ENCODE data around the gene ZNF469. TPM values are rescaled to one million over a fixed set of nuclear protein-coding genes. Genes with fewer than 3 reads are reported as not detected.
"Not testable (repeated sequence)": the region's sequence is repeated elsewhere in the genome, so short reads cannot be mapped to it uniquely, and the experiment has no call there.

The ZNF469 gene
- total RNA-seq, 1 donor from 2014 or later = 1.5 TPM

DNA sequence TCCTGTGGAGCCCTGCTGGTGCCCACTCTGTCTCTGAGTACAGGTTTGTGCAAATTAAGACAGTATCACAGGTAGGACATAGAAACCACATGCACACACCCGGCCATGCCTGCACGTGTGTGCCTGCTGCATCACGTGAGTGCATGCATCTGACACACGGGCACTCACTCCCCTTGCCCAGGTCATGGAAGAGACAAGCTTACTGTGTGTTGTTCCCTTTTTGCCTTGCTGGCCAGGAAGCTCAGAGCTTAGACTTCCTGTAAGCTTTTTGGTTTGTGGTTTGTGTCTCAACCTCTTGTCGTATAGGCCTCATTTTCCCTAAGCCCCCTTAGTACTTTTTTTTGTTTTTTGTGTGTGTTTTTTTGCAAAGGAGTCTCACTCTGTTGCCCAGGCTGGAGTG lies 25.0 kb downstream of the ZNF469 start:
- DNase-seq (ENCODE audit: low read depth) = no peak

DNA sequence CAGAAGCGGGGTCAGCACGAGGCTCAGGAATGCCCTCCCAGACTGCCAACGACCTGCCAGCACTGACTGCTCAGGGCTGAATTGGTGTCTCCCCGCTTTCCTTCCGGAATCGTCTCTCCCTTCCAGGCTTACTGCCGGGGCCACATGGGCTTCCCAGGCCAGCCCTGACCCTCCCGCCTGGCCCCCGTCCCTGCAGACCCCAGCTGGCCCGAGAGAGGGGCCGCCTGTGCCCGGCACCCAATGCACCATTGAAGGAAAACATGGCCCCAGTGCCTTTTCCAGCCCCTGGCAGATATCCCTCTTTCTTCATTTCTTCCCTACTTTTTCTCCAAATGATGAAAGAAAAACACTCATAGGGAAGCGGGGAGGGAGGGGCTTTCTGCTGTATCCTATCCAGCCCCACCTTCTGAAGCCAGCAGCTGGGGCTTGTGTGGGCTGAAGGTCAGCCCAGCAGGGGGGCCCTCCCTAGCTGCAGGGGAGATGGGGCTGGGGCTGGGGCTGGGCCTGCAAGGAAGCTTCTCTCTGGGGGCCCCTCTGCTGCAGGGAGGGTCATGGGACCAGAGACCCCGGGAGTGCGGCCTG lies 25.9 kb downstream of the ZNF469 start:
- DNase-seq (ENCODE audit: low read depth) = no peak

DNA sequence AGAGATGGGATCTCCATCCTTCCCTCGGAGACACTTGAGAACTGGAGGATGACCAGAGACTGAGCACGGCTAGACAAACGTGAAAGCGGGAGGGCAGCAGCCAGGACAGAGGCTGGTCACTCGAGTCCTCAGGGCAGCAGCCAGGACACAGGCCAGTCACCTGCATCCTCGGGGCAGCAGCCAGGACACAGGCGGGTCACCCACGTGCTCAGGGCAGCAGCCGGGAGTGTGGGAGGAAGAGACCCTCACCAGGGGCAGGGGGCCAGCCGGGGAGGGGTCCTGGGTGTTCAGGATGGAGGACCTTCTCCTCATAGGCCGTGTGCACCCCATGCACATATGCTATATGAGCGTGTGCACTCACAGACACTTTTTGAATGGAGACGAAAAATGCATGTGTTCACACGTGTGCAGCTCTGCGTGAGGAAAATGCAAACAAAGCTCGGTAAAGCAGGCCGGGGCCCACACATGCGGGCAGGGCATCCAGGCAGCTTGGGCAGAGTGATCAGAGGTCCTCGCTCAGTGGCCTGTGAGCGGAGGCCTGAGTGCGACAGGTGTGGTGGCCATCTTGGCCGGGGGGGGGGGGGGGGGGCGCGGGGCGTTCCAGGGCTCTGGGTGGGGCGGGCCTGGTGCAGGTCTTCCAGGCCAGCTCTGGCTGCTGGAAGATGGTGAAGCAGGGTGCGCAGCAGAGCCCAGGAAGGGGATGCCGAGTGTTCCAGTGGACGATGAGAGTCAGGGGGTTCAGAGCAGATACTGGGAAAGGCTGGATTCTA lies 26.7 kb downstream of the ZNF469 start:
- no peak for DNase-seq (ENCODE audit: low read depth)

DNA sequence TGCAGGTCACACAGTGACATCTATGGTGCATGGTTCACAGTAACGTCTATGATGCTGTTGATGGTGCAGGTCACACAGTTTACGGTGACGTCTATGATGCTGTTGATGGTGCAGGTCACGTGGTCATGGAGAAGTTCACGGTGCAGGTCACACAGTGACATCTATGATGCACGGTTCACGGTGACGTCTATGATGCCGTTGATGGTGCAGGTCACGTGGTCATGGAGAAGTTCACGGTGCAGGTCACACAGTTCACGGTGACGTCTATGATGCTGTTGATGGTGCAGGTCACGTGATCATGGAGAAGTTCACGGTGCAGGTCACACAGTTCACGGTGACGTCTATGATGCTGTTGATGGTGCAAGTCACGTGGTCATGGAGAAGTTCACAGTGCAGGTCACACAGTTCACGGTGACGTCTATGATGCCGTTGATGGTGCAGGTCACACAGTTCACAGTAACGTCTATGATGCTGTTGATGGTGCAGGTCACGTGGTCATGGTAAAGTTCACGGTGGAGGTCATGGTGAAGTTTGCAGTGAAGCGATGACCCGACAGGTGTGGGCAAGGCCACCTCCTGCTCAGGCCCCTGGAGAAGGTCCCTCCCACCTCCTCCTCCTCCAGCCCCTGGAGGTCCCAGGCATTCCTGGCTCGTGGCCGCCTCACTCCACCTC lies 27.7 kb downstream of the ZNF469 start:
- DNase-seq (ENCODE audit: low read depth) = not testable (repeated sequence)

DNA sequence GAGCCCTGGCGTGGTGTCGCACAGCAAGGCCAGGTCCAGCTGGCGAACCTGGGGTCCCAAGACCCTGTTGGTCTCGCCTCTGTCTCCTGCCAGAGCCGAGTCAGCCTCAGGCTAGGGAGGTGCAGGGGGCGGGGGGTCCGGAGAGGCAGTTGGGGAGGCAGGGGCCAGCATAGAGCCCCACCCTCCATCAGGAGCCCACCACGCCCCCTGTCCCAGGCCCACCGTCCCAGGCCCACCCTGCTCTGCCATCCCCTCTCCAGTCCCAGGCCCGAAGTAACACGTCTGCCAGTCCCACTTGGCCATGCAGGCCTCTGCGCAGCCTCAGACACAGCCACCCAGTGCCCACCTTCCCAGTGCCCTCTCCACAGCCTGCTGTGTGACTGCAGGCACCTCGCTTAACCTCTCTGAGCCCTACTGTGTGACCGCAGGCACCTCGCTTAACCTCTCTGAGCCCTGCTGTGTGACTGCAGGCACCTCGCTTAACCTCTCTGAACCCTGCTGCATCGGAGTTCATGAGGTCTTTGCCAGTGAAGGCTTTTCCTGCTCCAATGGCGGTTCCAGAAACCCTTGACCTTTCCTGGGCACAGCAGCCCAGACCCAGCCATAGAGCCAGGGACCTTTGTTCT lies 29.3 kb downstream of the ZNF469 start:
- DNase-seq (ENCODE audit: low read depth) = no peak

DNA sequence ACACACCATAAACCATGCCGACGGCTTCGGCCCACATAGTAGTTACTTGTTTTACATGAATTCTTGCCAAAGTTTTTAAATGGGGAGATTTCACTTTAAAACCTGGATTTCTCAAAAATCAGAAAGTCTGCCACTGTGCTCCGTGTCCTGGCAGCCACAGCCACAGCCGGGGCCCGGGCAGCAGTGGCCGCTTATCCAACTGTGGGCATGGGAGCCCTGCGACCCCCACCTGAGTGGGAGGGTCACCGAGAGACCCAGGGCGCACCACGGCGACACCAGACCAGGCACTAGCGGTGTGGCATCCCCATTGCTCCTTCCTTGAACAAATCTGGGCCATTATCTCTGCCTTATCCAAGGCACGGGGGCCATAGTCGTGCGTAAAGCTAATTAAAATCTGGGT lies 30.0 kb downstream of the ZNF469 start:
- DNase-seq (ENCODE audit: low read depth) = no peak

DNA sequence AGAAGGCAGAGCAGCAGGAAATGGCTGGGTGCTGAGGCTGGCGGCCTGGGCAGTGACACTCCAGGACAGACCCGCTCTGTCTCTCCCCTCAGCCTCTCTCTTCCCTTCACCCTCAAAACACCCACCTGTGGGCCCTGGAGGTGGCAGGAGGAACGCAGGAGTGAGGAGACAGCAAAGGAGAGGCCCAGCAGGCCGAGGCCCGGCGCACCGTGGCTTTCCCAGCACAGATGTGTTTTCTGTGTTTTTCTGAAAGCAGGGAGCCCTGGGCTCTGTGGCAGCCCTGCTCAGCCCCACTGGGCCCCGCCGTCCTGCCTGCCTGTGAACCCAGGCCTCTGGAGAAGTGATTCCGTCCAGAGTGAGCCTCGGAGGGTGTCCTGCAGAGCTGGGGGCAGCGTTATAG lies 30.5 kb downstream of the ZNF469 start:
- no peak for DNase-seq (ENCODE audit: low read depth)

DNA sequence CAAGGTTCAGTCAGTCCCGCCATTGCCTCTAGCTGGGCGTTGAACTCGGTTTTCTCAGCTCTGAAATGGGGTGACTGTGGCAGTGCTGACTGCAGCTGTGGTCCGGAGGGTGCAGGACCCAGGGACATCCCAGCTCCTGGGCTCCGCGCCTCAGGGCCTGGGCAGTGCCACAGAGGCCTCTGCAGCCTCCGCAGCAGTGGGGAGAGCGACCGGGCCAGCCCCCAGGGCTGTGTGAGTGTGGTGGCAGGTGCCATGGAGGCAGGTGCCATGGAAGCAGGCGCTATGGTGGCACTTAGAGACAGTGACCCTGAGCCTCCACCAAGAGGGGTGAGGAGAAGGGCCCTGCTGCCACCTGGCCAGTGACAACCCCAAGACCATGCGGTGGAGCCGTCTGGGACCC lies 30.9 kb downstream of the ZNF469 start:
- DNase-seq (ENCODE audit: low read depth) = no peak

DNA sequence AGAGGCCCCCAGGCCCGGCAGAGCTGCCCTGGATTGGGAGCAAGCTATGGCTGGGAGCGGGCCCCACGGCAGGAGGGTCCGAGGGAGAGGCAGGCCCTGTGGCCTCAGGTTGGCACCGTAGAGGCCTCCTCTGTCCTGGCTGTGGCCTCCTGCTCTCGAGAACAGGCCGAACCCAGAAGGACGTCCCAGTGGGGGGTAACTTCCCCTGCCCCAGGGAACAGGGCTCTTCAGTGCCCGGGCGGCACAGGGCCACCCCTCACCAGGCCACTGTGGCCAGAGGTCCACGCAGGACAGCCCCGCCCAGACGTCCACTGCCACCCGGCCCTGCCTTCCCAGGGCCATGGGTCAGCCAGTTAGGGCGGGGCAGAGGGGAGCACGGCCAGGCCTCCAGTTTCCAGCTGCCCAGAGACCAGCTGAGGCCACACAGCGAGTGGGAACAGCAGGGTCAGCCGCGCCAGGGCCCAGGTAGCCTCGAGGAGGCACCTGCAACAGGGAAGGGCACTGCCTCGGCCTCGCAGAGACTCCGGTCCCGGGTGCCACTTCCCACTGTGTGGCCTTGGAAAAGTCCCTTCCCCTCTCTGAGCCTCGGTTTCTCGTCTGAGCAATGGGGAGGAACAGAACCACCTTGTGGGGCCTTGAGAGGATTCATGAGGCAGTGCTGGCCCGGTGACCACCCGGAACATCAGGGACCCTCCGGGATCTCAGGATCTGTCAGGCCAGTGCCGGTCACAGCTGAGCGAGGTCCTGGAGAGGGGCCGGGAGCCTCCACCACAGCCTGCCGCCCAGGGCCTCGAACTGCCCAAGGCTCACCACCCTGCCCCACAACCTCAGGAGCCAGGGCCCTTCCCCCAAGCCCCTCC lies 32.0 kb downstream of the ZNF469 start:
- no peak for DNase-seq (ENCODE audit: low read depth)

DNA sequence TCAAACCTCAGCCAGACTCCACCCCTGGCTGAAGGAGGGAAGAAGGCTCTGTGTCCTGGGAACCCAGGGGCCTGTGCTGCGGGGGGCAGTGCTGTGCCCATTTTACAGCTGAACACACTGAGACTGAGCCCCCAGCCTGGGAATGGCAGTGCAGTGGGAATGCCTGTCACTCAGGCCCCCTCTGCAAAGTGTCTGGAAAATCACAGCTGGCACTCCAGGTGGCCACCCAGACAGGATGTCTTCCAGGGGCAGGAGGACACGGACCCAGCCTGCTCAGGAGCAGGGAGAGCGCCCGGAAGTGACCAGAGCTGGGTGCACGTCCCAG lies 32.6 kb downstream of the ZNF469 start:
- no peak for DNase-seq (ENCODE audit: low read depth)

DNA sequence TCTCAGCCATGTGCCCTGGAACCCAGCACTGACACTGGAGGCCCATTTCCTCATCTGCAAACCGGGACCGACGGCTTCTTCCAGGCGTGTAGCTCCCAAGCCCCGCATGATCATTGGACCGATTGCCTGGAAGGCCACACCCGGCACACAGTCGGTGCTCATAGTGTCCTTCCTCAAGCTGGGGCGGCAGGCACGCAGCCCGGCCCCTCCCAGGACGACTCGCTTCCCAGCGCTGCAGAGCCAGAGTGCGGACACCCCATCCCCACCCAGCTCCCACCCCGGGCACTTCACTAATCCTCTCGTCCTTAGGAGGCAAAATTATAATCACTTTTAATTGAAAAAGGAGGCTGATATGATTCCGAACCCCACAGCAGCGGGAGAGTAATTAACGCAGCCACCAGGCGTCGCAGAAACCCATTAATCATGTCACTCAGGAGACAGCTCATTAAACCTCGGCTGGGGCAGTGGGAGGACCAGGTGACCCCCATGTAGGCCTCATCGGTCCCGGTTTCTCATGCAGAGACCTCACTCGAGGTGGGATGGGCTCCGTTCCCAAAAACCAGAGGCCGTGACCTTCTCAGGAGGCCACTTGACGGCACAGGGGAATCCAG lies 33.1 kb downstream of the ZNF469 start:
- DNase-seq (ENCODE audit: low read depth) = no peak

DNA sequence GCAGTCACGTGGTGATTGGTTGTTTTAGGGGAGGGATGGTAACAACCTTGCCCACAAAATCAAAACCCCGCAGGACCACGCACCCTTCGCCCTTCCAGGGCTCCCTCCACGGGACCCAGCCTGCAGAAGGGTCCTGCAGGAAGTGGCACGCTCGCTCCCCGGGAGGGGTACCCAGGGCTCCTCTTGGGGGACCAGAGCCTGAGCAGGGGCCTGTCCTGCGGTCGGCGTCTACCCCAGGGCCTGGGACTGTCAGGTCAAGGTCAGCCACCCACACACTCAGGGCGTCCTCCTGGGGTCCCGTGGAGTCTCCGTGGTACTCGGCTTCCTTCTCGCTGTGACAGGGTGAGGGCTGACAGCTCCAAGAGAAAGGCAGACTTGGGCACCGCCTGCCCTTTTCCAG lies 33.9 kb downstream of the ZNF469 start:
- no peak for DNase-seq (ENCODE audit: low read depth)

DNA sequence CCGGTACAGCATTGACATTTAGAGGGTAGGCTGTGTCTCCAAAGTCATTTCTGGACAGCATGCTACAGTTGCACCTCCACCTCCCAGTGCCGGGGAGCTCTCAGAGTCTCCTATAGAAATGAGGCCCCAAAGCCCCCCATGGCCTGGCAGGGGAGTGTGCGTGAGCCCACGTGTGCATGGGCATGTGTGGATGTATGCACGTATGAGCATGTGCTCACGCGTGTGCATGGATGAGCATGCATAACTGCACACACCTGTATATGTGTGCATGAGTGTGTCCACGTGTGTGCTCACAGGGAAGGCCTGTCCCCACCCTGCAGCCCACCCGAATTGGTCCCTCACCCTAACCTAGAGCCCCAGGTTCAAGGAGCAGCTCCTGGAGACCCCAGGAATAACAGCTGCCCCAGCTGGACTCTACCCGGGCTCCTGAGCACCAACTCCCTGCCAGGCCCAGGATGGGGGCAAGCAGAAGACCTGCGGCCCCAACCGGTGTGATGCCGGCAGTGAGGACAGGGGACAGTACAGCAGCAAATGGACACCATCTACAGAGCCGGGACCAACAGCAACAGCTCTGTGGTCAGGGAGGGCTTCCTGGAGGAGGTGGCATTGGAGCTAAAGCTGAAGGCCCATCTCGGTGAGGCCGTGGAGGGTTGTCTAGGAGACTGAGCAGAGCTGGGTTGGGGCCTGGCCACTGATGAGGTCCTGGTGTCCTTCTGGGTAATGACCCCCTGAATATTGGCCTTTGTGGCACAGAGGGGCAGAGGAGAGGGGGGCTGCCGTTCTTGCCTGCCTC lies 35.1 kb downstream of the ZNF469 start:
- no peak for DNase-seq (ENCODE audit: low read depth)

DNA sequence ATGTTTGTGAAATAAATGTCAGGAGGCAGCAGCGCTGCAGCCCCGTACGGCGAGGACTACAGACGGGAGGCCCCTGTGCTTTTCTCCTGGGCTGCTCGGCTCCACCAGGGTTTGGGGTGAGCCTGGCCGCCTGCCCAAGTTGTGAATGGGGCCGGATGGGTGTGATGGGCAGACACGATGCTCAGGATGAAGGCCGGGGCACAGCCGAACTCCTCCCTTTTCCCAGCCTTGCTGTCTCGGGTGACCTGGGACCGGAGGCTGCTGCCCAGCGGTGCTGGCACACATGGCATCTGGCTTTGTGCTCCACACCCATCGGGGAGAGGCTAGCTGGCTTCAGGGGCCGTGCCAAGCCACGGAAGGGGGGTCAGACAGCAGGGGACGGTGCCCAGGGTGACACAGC lies 36.1 kb downstream of the ZNF469 start:
- DNase-seq (ENCODE audit: low read depth) = no peak

DNA sequence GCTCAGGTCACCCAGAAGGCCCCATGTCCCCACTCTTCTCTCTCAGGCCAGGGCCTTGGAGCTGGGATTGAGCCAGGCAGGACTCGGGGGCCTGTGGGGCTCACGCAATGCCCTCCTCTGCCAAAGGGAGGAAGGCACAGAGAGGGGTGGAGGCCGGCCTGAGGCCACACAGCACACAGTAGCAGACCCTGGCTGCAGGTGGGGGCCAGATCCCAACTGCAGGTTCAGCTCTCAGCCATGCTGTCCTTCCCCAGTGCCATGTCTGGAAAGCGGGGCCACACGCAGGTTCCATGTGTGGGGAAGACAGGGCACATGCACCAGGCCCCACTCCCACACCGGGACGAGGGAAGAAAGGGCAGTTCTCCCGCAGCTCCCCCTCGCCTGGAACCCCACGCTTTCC lies 37.0 kb downstream of the ZNF469 start:
- DNase-seq (ENCODE audit: low read depth) = no peak

DNA sequence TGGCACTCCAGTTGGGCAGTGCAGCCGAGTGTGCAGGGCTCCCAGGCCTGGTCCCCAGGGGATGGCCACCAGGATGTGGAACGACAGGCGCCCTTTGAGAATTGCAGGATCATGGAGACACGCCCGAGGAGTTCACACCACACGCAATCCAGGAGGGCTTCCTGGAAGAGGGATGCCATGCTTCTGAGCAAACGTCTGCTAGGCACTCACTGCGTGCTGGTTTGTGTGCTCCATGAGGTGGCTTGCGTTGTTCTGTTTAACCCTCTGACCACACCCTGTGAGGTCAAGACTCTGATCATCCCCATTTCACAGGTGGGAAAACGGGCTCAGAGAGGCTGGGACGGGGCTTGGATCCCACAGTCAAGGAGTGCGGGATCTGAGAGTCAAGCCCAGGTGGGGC lies 37.7 kb downstream of the ZNF469 start:
- DNase-seq (ENCODE audit: low read depth) = no peak

DNA sequence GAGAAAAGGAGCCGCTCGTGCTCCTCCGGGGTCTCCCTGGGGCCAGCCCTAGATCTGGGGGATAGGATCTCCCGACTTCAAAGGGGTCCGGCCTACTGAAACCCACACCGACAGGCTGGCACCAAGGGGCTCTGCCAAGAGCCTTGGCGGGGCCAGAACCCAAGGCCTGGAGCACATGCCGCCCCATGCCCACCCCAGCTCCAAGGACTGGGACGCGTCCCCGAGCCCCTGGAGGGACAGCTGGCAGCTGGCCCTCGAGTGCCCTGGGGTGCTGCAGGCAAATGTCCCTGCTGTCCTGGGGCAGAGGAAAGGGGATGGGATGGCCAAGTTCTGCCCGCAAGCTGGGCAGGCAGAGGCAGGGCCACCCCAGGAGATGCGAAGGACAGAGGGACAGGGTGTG lies 38.5 kb downstream of the ZNF469 start:
- DNase-seq (ENCODE audit: low read depth) = no peak

DNA sequence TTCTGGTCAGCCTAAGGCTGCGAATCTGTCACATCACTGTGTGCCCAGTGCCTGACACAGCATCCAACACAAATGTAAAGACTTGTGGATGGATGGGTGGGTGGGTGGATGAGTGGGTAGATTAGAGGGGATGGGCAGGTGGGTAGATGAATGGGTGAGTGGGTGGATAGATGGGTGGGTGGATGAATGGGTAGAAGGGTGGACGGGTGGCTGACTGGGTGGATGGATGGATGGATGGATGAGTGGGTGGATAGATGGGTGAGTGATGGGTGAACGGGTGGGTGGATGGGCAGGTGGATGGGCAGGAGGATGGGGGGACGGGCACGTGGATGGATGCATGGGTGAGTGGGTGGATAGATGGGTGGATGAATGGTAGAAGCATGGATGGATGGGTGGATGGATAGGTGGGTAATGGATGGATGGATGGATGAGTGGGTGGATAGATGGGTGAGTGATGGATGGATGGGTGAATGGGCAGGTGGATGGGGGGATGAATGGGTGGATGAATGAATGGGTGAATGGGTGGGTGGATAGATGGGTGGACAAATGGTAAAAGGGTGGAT lies 39.2 kb downstream of the ZNF469 start:
- no peak for DNase-seq (ENCODE audit: low read depth)

DNA sequence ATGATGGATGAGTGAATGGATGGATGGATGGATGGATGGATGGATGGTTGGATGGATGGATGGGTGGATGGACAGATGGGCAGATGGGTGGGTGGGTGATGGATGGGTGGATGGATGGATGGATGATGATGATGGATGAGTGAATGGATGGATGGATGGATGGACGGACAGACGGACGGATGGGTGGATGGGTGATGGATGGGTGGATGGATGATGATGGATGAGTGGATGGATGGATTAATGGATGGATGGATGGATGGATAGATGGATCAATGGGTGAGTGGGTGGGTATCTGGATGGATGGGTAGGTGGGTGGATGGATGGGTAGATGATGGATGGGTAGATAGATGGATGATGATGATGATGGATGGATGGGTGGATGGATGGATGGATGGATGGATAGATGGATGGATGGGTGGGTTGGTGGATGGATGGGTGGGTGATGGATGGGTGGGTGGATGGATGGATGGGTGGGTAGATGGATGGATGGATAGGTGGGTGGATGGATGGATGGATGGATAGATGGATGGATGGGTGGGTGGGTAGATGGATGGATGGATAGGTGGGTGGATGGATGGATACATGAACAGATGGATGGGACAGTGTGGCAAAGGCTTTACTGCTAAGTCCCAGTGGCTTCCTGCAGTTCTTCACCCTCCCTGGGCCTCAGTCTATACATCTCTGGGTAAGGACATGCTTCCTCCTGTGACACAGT lies 40.1 kb downstream of the ZNF469 start:
- no peak for DNase-seq (ENCODE audit: low read depth)
